Parathyroid adenoma (tissue), 2 donors: ENCODE data around the gene DMD.

ENCODE experiments used
- H2AFZ ChIP-seq: fragments of 300-600 bp; sonication (generic); one replicate; pipeline ENCODE4 v1.7.0; 2017; ENCODE audit warnings: antibody characterized with exemption, mild to moderate bottlenecking
- H3K27ac ChIP-seq: fragments of 300-600 bp; sonication (generic); one replicate; pipeline ENCODE4 v1.7.0; 2017
- H3K27me3 ChIP-seq: fragments of 300-600 bp; sonication (generic); one replicate; pipeline ENCODE4 v1.7.0; 2017; ENCODE audit warnings: low read length; ENCODE audit not compliant: control insufficient read depth, insufficient read depth
- H3K36me3 ChIP-seq: fragments of 300-600 bp; sonication (generic); one replicate; pipeline ENCODE4 v1.7.0; 2017; ENCODE audit warnings: low read length; ENCODE audit not compliant: control insufficient read depth, insufficient read depth
- H3K4me1 ChIP-seq: fragments of 300-600 bp; sonication (generic); one replicate; pipeline ENCODE4 v1.7.0; 2017; ENCODE audit warnings: control low read depth
- H3K4me2 ChIP-seq: fragments of 300-600 bp; sonication (generic); one replicate; pipeline ENCODE4 v1.7.0; 2017; ENCODE audit warnings: low read length
- H3K4me3 ChIP-seq: fragments of 300-600 bp; sonication (generic); one replicate; pipeline ENCODE4 v1.7.0; 2017; ENCODE audit warnings: low read depth, low read length
- H3K79me2 ChIP-seq: fragments of 300-600 bp; sonication (generic); one replicate; pipeline ENCODE4 v1.7.0; 2017; ENCODE audit warnings: control low read depth
- H3K9ac ChIP-seq: fragments of 300-600 bp; sonication (generic); one replicate; pipeline ENCODE4 v1.7.0; 2017; ENCODE audit warnings: mild to moderate bottlenecking
- H3K9me3 ChIP-seq: fragments of 300-600 bp; sonication (generic); one replicate; pipeline ENCODE4 v1.7.0; 2017; ENCODE audit warnings: low read length; ENCODE audit not compliant: control insufficient read depth
- TF ChIP-seq, protein P1 (sequence below): fragments of 300-600 bp; sonication (generic); IDR thresholded peaks from one replicate; pipeline ENCODE4 v1.7.0; 2017; ENCODE audit warnings: antibody characterized with exemption, mild to moderate bottlenecking
- donor health status: primary hyperparathyroidism.

The DMD gene

DNA sequence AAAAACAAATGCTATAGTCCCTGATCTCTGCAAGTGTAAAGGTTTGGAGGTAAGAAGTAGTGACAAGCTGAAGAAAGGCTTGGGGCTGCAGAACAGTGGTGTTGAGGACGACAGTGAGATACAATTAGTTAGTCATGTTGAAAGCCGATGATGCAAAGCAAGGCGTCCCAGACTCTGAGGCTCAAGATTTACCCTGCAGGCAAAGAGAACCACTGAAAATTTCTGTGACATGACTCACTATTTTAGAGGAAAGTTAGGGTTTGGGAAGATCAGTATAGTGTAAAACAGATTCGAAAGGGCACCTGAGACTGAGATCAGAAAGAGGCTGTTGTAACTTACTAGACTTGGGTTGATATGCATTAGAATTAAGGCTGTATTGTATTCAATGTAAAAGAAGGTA lies 1858.3 kb downstream of the DMD start:
- Histone ChIP-seq H3K9ac (no peak overlapping the region), H3K9me3 (no peaks in the 10 kb centered on the region), H3K4me1 (no peaks in the 10 kb centered on the region), H3K36me3 (no peaks in the 10 kb centered on the region), H3K4me2 (no peak overlapping the region), H3K79me2 (no peaks in the 10 kb centered on the region), H3K4me3 (no peak overlapping the region), H3K27ac (no peak overlapping the region), H3K27me3 (no peaks in the 10 kb centered on the region), H2AFZ (no peak overlapping the region)
- TF ChIP-seq, protein P1, sequence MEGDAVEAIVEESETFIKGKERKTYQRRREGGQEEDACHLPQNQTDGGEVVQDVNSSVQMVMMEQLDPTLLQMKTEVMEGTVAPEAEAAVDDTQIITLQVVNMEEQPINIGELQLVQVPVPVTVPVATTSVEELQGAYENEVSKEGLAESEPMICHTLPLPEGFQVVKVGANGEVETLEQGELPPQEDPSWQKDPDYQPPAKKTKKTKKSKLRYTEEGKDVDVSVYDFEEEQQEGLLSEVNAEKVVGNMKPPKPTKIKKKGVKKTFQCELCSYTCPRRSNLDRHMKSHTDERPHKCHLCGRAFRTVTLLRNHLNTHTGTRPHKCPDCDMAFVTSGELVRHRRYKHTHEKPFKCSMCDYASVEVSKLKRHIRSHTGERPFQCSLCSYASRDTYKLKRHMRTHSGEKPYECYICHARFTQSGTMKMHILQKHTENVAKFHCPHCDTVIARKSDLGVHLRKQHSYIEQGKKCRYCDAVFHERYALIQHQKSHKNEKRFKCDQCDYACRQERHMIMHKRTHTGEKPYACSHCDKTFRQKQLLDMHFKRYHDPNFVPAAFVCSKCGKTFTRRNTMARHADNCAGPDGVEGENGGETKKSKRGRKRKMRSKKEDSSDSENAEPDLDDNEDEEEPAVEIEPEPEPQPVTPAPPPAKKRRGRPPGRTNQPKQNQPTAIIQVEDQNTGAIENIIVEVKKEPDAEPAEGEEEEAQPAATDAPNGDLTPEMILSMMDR, result no peak

DNA sequence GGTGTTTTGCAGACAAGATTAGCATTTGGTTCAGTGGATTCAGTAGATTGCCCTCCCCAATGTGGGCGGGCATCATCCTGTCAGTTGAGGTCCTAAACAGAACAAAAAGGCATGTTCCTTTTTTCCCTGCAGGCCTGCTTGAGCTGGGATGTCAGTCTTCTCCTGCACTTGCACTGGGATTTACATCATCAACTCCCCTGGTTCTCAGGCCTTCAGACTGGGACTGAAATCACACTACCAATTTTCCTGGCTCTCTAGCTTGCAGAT lies 1860.6 kb downstream of the DMD start:
- Histone ChIP-seq H3K27me3 (no peaks in the 10 kb centered on the region), H3K4me3 (no peak overlapping the region), H3K36me3 (no peaks in the 10 kb centered on the region), H3K27ac (no peak overlapping the region), H3K4me1 (no peaks in the 10 kb centered on the region), H3K9me3 (no peaks in the 10 kb centered on the region), H3K79me2 (no peaks in the 10 kb centered on the region), H3K9ac (no peak overlapping the region), H2AFZ (no peak overlapping the region), H3K4me2 (no peak overlapping the region)
- TF ChIP-seq, protein P1, result no peak

GRCh38 chrX:31349515-31349914 lies 1861.8 kb downstream of the DMD start:
- Histone ChIP-seq H3K79me2 (no peaks in the 10 kb centered on the region), H3K9me3 (no peaks in the 10 kb centered on the region), H3K4me2 (no peak overlapping the region), H2AFZ (no peak overlapping the region), H3K4me1 (no peaks in the 10 kb centered on the region), H3K27me3 (no peaks in the 10 kb centered on the region), H3K36me3 (no peaks in the 10 kb centered on the region), H3K9ac (no peak overlapping the region), H3K27ac (no peak overlapping the region), H3K4me3 (no peak overlapping the region)
- TF ChIP-seq, protein P1, result no peak

DNA sequence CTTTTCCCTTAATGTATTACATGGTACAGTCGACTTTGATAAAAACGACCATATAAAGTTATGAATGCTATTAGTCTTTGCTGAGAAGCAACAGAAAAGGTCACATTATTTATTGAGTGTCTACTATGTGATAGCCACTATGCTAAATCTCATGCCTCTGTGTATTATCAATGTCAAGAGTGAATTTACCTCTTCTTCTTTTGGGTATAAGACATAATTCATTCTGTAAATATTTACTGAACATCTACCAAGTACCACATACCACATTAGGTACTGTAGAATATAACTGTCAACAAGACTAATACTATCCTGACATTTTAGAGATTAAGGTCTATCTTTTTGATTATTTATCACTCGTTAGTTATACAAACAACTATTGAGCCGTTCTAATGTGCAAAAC lies 1870.8 kb downstream of the DMD start:
- Histone ChIP-seq H3K4me3 (no peak overlapping the region), H3K9ac (no peak overlapping the region), H3K79me2 (no peaks in the 10 kb centered on the region), H2AFZ (no peak overlapping the region), H3K4me2 (no peak overlapping the region), H3K27me3 (no peaks in the 10 kb centered on the region), H3K36me3 (no peaks in the 10 kb centered on the region), H3K9me3 (no peaks in the 10 kb centered on the region), H3K4me1 (no peaks in the 10 kb centered on the region), H3K27ac (no peak overlapping the region)
- TF ChIP-seq, protein P1, result no peak

- Histone ChIP-seq H2AFZ (no peak overlapping the region), H3K36me3 (no peaks in the 10 kb centered on the region), H3K4me3 (no peak overlapping the region), H3K27me3 (no peaks in the 10 kb centered on the region), H3K9me3 (no peaks in the 10 kb centered on the region), H3K4me2 (no peak overlapping the region), H3K4me1 (no peaks in the 10 kb centered on the region), H3K79me2 (no peaks in the 10 kb centered on the region), H3K9ac (no peak overlapping the region), H3K27ac (no peak overlapping the region)
- TF ChIP-seq, protein P1, result no peak
These were observed 1872.4 kb downstream of the DMD start for GRCh38 chrX:31338991-31339350.
